ENCODE measurements around the gene KIF3B.
"Not testable (repeated sequence)": the region's sequence is repeated elsewhere in the genome, so short reads cannot be mapped to it uniquely, and the experiment has no call there.

DNA sequence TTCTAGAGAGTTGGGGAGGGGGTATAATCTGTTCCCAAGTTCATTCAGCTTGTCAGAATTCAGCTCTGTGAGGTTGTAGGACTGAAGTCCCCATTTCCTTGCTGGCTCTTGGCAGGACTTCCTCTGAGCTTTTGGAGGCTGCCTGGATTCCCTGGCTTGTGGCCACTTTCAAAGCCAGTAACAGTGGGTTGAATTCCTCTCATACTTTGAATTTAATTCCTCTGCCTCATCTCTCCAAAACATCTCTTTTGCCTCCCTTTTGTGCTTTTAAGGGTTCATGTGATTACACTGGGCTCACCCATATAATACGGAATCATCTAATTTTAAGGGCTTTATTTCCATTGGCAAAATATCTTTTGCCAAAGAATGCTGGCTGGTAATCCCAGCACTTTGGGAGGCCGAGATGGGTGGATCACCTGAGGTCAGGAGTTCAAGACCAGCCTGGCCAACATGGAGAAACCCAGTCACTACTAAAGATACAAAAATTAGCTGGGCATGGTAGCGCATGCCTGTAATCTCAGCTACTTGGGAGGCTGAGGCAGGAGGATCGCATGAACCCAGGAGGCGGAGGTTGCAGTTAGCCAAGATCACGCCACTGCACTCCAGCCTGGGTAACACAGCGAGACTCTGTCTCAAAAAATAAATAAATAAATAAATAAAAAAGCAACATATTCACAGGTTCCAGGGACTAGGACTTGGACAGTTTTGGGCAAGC, 78.6 kb downstream of the KIF3B start:
- TF ChIP-seq HOXA9 (CRISPR knock-in tag; IDR thresholded peaks at IDR 0.05; ENCODE audit: borderline replicate concordance); RFX5 (IDR thresholded peaks at IDR 0.05; ENCODE audit: low read depth, low read length); SIN3B (IDR thresholded peaks at IDR 0.05; ENCODE audit: low read length); SOX6 (IDR thresholded peaks at IDR 0.05); SOX6 (CRISPR knock-in tag; IDR thresholded peaks at IDR 0.05): not testable (repeated sequence)
- TF ChIP-seq, protein P1, sequence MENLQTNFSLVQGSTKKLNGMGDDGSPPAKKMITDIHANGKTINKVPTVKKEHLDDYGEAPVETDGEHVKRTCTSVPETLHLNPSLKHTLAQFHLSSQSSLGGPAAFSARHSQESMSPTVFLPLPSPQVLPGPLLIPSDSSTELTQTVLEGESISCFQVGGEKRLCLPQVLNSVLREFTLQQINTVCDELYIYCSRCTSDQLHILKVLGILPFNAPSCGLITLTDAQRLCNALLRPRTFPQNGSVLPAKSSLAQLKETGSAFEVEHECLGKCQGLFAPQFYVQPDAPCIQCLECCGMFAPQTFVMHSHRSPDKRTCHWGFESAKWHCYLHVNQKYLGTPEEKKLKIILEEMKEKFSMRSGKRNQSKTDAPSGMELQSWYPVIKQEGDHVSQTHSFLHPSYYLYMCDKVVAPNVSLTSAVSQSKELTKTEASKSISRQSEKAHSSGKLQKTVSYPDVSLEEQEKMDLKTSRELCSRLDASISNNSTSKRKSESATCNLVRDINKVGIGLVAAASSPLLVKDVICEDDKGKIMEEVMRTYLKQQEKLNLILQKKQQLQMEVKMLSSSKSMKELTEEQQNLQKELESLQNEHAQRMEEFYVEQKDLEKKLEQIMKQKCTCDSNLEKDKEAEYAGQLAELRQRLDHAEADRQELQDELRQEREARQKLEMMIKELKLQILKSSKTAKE (CRISPR knock-in tag; IDR thresholded peaks at IDR 0.05; ENCODE audit: borderline replicate concordance) = not testable (repeated sequence)
